DLD1 (cell line): Measurements from ENCODE around the gene KREMEN1.

ENCODE experiments used
- in situ Hi-C: cut with HindIII; loops from 2 replicates; pipeline ENCODE4 v1.10.0; 2017; ENCODE audit warnings: low sequenced_read_pairs

Gene KREMEN1

DNA sequence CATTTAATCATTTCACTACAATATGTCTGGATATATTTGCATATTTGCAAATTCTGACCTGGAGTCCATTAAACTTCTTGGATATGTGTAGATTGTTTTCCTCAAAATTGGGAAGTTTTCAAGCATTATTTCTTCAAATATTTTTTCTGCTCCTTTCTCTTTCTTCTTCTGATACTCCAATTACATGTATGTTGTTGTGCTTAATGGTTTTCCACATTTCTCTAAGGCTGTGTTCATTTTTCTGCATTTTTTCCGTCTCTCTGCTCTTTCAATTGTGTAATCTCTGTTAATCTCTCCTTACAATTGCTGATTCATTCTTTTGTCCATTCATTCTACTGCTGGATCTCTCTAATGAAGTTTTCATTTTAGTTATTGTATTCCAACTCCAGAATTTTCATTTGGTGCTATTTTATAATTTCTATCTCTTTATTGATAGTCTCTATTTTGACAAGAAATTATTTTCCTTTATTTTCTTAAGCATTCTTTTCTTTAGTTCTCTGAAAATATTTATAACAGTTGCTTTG, 102.5 kb downstream of the KREMEN1 start:
- in situ Hi-C loops: no loop called here

DNA sequence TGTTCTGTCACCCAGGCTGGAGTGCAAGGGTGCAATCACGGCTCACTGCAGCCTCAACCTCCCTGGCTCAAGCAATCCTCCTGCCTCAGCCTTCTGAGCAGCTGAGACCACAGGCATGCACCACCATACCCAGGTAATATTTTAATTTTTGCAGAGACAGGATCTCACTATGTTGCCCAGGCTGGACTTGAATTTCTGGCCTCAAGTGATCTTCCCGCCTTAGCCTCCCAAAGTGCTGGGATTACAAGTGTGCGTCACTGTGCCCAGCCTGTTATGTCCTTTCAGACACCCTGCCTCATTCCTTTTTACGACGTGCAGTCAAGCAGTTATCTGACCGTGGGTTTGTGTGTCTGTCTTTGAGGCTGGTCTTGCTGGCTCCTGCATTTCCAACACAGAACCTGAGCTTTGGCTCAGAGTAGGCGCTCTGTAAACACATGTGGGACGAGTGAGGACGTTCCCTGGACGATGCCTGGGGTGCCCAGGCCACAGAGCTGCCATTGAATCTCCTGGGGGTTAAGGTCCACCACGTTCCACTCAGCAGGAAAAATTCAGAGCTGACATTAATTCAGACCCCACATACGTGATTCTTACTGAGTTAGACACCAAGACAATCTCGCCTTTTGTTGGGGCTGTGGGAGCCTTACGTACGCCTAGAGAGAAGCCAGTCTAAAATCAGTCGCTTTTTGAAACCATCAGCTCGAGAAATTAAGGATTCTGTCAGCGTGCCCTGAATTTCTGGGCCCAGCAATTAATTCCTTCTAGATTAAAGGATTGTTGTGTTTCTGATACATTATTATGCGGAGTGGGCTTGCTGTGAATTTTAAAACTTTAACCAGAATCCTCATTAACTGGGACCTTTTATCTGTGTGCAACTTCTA, 111.4 kb downstream of the KREMEN1 start:
- in situ Hi-C loops: no loop called here

DNA sequence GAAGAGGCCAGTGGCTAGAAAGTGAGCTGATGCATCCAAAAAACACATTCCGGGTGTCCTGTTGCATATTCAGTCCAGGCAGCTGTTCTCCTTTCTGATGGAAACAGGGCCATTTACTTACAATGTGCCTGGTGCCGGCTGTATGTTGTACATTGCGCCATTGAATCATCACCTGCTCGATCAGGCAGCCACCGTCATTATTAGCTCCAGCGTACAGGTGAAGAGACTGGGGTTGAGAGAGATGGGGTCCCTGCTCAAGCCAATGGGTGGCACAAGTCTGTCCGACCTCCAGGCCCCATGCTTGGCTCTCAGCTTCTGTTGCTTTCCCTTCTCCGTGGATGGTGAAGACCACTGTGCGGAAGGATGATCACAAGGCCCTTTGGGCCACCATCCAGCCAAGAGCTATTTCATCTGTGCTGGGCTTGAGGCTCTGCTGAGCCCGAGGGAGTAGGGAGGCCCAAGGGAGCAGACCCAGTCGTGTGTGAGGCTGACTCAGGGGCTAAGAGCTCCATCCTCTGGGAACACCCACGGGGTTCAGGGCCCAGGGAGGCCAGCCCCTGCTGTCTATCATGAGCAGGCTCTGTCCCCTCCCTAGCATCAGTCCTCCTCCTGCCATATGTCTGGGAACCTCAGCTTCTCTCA, 112.1 kb downstream of the KREMEN1 start:
- in situ Hi-C loops: no loop called here

DNA sequence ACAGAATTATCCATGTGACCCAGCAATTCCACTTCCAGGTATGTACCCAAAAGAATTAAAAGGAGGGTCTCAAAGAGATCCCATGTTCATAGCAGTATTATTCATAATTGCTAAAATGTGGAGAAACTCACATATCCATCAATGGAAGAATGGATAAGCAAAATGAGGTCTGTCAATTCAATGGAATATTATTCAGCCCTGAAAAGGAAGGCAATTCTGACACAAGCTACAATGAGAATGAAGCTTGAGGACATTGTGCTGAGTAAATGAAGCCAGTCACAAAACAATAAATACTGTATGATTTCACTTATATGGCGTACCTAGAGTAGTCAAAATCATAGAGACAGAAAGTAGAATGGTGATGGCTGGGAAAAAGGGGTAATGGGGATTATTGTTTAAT, 113.5 kb downstream of the KREMEN1 start:
- in situ Hi-C loops: no loop called here

DNA sequence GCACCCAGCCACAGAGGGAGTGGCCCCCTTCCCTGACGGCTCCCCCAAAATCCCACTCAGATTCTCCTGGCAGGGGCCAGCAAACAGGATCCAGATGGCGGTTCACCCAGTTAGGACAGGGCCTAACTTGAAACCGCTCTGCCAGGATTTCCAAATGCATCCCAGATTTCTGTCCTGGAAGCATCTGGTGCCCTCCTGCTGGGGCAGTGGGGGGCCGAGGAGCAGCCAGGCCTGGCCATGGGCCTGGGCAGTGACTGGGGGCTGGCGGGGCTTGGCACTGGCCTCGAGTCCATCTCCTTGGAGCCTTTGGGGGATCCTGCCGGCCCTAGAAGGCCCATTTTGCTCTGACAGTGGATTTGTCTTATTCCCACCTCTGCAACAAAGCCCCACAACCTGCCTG, 115.0 kb downstream of the KREMEN1 start:
- in situ Hi-C loops: no loop called here

DNA sequence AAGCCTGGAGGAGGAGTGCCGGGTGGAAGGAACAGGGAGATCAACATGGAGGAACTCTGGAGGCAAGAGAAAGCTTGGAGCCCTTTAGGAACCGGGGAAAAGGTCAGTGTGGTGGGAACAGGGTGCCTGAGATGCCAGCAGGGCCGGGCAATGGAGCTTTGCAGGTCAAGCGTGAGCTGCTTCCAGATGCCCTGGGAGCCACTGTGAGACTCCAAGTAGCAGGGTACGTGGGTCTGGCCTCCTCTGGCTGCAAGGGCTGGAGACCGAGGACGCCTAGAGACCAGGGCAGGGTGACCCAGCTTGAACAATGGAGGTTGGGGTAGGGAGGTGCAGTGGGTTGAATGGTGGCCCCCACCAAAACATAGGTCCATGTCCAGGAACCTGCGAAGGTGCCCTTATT, 117.2 kb downstream of the KREMEN1 start:
- in situ Hi-C loops: no loop called here

DNA sequence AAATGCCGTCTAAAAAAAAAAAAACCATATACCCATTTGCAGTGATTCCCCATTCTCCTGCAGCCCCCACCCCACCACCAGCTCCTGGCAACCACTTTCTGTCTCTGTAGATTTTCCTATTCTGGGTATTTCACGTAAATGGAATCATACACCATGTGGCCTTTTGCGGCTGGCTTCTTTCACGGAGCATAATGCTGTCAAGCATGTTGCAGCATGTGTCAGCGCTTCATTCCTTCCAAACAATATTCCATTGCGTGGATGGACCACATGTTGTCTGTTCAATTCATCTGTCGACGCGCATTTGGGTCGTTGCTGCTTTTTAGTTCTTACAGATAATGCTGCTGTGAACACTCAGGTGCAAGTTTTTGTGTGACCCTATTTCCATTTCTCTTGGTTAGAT, 118.1 kb downstream of the KREMEN1 start:
- in situ Hi-C loops: no loop called here

DNA sequence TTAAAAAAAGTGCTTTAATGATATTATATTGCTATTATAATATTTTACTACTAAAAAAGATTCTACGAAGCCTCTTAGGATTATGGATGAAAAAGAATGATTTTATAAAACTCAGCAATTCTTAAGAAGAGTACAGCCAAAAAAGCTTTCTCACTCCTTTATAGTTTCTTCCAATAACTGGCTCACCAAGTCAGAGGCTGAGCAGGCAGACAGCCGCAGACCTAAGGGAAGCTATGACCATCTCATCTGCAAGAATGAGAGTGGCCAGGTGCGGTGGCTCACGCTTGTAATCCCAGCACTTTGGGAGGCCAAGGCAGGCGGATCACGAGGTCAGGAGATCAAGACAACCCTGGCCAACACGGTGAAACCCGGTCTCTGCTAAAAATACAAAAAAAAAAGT, 120.2 kb downstream of the KREMEN1 start:
- in situ Hi-C loops: no loop called here

DNA sequence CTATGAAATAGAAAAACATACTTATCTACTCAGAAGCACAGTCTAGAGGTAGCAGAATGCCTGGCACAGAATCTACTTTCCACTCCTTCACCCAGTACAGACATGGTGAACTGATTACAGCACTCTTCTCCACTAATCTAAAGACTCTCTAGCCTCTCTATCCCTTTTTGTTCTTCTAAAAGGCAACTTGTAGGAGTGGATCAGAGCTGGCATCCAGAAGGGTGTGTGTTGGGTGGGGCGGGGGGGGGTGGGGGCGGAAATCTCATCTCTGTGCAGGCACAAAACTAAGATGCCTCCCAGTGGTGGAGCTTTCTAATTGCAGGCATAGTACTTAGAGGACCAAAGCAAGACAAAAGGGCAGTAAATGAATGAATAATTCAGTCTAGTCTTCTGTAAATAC, 121.3 kb downstream of the KREMEN1 start:
- in situ Hi-C loops: no loop called here

DNA sequence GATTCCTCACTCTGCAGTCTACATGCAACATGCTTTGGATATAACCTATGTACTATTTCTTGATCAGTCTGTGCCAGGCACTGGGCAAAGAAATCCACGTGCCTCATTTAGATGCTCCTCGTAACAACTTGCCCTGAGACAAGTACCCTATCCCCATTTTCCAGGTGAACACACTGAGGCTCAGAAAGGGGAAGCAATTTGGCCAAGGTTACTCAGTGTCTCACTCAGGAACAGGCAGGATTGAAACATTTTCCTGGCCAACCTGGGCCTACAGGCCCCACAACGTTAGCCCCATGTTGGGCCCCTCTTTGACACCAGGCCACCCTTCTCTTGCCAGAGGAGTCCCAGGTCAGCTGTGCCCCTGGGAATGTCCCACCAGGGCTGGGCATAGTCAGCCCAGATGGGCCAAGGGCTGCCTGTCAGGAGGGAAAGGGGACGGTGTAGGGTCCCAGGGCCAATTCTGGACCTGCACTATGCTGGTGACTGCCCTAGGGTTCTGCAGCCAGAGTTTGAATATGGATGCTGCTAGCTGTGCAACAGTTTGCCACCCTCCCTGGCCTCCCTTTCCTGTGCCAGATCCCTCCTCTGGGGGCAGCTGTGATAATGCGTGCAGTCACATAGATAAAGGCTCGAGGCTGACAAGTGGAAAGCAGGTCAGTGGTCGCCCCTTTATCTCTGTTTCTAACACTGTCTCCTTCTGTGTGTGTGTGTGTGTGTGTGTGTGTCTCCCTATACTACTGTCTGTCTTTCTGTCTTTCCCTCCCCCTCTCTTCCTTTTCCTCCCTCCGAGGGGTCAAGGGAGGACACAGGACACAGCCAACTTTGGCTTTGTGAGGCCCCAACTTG, 122.5 kb downstream of the KREMEN1 start:
- in situ Hi-C loops: no loop called here

DNA sequence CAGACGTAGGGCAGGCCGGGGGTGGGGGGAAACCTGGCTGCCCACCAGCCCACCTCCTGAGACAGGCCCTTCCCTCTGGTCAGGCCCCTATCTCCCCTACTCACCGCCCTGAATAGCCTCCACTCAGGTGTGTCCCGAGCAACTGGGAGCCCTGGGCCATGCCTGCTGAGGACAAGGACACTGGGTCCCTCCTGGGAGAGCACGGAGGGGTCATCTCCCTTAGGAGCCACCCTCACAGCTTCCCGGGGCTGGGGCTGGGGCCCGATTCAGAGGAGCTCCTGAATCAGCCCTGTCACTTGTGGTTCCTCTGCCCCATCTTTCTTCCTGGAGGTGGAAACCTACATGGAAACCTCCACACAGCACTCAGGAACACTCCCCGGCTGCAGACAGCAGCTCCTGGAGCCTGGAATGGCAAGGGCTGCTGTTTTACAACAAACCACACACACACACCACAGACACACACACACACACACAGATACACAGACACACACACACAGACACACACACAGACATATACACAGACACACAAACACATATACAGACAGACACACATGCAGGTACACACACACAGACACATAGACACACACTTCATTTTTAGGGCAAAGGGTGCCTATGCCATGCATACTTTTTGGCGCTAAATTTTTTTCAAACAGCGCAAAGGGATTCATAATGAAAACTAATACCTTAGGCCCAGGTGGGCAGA, 123.3 kb downstream of the KREMEN1 start:
- in situ Hi-C loops: no loop called here

DNA sequence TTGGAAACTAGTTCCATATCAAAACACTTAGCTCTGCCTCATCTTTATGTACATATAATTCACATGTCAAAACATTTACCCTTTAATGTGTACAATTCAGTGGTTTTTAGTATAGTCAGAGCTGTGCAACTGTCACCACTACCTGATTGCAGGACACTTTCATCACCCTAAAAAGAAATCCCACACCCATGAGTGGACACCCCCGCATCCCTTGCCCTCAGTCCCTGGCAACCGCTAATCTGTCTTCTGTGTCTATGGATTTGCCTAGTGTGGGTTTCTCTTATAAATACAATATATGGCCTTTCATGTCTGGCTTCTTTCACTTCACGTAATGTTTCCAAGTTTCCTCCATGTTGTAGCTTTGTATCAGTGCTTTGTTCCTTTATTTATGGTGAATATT, 124.3 kb downstream of the KREMEN1 start:
- in situ Hi-C loops: no loop called here

DNA sequence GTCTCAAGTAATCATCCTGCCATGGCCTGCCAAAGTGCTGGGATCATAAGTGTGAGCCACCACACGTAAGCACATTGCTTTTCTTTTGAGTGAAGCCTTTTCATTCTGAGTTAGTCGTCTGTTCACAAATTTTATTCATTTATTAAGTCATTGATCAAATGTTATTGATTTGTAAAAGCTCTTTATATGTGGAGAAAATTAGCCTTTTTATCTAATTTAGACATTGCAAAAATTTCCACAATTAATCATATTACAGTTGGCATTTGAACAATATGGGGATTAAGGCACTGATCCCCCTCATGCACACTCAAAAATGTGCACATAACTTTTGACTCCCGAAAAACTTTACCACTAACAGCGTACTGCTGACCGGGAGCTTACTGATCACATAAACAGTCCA, 125.4 kb downstream of the KREMEN1 start:
- in situ Hi-C loops: no loop called here

DNA sequence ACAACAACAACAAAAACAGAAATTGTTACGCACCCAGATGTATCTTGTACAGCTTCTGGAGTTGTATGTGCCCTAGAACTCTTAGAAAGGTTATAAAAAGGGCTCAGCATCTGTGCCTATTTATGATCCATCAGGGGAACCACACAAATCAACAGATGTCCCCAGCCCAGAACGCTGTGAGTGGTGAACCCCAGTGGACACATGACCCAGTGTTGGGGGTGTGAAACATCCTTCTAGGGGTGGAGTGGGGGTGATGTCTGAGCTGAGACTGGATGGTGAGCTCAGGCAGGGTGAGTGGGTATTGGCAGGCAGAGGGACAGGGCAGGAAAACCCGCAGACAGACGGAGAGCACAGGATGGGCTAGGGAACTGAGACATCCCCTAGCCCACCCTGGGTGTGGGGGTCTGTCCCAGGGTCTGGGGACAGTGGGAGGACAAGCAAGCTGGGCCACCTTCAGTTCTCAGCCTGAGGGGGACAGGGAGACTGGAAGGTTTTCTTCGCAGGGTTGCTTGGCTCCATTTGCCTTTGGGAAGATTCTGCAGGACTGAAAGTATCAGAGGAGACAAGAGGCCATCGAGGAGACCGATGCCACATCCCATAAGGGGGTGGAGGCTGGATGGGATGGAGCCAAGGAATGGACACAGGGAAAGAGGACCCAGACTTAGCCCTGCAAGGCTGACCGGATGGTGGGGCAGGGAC, 127.0 kb downstream of the KREMEN1 start:
- in situ Hi-C loops: no loop called here

DNA sequence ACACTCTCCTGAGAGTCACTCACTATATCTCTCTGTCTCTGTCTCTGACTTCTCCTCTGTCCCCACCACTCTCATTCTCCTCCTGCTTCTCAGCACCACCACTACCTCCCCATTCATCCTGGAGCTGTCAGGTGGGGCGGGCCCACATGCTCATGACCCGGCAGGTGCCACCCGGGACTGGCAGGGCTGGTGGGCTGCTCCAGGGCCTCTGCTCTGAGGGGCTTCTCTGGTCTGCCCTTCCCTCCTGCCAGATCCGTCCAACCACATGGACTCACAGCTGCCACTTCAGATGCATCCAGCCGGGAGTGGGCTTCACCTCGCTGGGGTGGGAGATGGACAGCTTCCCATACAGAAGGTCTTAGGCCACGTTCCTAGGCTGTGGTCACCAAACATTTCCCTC, 128.1 kb downstream of the KREMEN1 start:
- in situ Hi-C loops: no loop called here

DNA sequence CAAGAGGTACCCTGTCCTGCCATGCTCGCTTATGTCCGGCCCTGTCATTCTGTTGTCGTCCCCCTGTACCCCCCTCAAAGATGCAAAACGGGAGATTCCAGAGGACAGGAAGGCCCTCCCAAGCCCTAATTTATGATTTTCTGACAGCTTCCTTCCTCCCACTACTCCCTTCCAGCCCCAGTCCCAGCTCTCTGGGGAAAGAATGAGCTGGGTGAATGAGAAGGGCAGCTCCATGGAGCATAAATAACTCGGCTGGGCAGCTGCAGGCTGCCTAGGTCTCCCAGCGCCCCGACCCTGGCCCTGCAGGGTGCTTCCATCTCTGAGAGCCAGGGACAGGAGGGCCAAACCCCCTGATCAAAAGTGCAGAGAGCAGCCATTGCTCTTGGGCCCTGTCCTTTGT, 128.9 kb downstream of the KREMEN1 start:
- in situ Hi-C loops: no loop called here

DNA sequence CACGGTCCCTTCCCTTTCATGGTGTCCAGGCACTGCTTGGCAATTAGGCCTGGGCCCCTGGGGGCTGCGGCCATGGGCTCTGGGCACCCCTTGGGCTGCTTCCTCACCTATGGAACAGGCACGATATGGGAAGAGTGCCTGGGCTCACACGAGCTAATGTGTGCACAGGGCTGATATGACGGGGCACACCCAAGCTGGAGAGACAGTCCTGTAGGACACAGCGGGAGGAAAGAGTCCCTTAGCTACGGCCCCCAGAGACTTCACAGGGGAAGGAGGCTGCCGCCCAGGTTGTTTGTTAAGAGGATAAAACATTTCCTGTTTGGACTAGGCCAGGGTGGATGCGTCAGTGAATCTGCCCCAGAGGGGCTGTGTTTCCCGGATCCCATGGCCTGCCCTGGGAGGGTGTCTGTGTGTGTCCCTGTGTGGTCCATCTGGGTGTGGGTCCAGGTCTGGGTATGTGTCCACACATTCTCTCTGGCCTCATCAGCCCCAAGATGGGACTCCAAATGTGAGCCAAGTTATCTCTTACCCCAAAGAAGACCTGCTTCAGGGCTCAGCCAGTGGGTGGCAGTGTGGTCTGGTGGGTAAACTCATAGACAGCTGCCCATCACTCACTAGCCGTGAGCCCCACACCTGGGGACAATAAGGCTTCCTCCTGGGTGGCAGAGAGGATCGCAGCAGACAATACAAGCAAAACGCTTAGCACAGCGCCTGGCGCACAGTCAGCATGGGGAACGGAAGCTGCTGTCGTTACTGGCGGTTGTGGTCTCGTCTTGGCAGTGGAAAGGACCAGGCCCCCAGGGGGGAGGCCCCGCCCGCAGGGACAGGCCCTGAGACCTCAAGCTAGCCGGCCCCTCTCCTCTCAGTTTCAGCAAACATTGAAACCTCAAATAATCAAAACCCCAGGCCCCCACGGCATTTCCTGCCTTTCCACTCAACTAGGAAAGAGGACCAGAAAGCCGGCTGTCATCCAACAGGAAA, 129.7 kb downstream of the KREMEN1 start:
- in situ Hi-C loops: no loop called here

DNA sequence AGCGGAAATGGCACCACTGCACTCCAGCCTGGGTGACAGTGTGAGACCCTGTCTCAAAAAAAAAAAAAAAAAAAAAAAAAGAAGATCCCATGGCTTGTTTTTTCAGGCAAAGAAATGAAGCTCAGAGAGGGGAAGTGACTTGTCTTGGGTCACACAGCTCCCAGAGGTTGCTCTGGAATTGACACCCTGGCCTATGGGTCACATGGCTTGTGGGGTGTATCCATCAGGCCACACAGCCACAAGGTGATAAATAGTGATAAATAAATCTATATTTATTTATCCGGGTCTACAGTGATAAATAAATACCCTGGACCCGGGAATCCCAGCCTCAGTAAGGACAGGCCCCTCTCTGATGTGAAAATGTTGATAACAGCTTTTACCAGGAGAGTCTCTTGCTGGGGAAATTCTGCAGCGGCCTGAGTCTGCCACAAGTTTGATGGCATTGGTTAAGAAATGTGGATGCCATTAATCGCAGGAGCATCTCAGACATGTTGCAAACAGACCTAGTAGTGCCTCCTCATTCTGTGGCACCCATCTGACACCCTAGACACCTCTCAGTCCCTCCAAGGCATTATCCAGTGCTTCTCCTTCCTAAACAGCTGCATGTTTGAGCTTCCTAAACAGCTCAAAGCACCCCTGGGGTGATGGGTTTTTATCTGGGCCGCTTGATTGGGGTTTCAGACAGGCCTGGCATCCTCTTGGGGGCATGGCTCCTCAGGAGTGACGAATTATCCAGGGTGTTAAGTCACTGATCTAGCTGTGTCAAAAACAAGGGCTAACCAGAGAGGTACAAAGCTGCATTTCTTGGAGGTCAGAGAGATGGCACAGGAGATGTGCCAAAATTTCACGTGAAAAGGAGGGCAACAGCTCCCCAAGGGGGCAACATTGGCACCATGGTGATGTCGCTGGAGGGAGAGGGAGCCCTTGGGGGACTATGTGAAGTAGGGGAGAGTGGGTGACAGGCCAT, 130.9 kb downstream of the KREMEN1 start:
- in situ Hi-C loops: no loop called here
